ENCODE results near the gene KIF25.

Gene KIF25

DNA sequence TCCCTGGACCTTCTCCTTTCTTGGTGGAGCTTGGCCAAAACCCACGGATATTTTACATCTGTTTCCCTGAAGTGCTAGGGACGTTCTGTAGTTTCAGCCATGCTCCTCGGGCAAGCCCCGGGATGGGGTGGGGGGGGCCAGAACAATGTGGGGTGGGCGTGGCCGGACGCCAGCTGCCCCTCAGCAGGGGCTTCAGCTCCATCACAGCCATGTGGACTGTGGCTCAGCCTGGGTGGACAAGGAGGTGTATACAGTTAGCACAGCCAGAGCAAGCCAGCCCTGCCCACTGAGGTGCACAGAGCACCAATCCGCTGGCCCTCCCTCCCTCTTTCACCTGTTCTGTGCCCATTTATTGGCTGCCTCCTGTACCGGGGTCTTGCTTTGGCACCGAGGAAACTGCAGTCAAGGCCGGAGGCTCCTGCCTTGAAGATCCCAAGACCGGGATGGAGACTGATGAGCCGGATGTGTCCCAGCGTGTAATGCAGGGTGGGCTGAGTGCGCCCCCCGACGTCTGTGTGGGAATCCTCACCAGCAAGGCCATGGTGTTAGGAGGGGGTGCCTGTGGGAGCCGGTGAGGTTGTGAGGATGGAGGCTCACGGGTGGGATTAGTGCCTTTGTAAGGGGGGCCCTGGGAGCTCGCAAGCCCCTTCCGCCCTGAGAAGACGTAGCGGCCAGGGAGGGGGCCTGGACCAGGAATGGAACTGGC lies 53.6 kb downstream of the KIF25 start:
- DNase-seq (ENCODE audit: low spot score) = no peak

DNA sequence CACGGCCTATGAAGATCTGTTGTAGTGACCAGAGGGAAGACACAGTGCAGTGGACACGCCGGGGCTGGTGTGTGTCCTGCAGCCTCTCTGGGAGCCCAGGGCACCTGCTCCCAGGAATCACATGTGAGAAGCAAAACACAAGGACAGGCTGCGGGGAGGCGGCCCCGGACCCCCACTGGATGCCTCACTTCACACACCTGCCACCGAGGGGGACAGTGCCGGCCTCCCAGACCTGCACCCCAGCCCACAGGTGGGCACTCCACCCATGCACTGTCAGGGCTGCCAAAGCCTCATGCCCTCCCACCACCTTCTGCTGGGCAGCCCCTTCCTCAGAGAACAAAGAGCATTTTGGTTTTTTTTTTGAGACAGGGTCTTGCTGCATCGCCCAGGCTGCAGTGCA lies 54.2 kb downstream of the KIF25 start:
- DNase-seq (ENCODE audit: low spot score) = no peak

DNA sequence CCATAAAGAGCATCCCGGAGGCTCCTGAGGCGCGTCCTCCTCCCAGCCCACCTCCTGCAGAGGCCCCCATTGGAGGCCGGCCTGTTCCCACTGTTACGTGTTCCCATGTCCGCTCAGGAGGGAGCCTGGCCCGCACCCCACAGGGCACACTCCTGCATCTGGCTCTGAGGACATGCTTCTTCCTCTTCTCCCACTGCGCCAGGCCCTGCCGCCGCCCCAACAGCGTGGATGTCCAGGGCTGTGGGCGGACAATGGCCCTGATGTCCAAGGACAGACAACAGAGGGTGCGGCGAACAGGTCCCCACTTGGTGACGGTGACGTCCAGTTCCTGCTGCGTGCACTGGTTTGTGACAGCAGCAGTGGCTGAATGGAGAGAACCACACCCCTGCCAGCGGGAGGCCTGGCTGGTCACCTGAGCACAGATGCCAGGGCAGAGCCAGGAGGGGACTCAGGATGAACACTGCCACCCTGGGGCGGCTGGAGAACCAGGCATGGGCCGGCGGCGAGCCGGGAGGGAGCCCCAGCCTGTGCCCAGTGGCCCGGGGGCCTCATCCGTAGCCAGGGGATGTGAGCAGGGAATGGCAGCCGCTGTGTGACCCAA lies 54.9 kb downstream of the KIF25 start:
- DNase-seq (ENCODE audit: low spot score) = no peak

DNA sequence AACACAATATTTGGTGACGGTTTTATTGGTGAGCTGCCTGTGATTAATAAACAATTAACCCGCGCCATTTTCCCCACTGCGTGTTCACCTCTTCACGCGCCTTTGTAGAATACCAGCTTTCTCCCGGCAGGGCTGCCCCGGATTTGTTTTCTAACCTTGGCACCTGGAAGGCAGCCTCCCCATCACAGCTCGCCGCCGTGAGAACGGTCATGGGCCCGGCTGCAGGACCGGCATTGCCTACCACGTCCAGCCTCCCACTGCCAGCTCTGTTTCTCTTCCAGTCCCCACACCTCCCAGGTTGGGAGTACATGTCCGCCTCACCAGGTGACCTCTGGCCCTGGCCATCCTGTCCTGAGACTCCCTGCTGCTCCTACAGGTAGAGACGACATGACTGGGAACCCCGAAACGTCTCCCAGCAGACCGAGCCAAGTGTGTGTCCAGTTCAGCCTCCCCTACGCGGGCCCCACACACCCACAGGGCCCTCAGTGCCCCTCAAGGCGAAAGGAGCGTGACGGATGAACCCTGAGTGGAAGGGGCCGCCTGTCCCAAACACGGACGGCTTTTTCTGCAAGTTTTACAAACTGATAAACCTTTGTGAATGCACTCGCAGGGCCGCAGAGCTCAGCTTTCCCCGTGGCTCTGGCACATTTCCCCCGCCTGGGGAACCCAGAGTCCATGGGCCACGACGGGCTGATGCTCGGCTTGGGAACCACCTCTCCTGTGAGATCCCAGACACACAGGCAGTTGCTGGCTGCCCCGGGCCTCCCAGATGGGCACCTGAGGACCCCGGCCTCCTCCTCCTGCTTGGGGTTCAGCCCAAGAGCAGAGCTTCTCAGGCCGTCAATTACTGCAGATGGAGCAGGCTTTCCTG lies 55.9 kb downstream of the KIF25 start:
- no peak for DNase-seq (ENCODE audit: low spot score)

DNA sequence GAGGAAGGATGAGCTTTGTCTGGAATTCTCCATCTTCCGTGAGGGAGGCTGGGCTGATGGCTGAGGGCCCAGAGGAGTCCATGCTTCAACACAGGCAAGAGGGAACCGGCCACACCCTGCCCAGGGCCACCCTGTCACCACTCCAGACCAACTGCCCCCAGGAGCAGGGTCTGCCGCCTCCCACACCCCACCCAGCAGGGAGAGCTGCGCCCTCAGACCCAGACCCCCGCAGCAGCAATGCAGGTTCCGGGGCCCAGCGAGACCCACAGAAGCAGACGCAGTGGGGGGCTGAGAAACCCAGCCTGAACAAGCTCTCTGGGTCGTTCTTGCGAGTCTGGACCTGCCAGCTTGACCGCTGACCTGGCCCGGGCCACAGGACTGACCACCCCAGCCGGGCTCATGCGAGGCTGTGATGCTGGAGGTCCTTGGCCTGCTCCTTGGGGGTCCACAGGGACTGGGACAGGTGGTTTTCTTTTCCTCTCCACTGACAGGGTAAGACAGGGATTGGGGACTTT lies 56.5 kb downstream of the KIF25 start:
- no peak for DNase-seq (ENCODE audit: low spot score)

DNA sequence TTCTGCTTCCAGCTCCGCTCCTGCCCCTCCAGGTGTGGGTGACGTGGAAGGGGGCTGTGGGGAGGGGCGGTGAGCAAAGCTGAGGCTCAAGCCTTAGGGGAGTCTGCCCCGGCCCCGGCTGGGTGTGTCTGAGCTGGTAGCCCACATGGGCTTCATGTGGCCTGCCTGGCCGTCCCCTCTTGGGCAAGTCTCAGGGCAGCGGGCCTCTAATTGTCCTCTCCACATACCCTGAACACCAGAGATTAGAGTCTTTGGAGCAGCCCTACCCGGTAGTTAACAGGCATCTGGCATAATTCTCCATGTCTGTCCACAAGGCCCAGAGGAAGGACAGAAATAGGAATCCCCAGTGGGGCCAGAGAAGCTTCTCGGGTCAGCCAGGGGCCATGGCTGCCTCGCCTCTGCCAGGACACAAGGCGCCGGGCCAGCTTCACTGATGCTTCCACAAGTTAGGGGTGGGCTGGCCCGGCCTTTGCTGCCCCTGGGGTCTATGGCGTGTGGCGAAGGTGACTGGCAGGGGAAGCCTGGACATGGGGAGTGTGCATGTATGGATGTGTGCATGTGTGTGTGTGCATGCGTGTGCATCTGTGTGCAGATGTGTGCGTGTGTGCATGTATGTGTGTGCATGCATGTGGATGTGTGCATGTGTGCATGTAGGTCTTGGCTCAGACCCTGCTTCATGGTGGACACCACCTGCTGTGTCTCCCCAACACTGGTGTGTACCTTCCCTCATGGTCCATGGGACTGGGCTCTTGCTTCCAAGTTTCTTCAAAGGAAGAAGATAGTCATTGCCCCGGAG lies 57.5 kb downstream of the KIF25 start:
- DNase-seq (ENCODE audit: low spot score) = no peak

DNA sequence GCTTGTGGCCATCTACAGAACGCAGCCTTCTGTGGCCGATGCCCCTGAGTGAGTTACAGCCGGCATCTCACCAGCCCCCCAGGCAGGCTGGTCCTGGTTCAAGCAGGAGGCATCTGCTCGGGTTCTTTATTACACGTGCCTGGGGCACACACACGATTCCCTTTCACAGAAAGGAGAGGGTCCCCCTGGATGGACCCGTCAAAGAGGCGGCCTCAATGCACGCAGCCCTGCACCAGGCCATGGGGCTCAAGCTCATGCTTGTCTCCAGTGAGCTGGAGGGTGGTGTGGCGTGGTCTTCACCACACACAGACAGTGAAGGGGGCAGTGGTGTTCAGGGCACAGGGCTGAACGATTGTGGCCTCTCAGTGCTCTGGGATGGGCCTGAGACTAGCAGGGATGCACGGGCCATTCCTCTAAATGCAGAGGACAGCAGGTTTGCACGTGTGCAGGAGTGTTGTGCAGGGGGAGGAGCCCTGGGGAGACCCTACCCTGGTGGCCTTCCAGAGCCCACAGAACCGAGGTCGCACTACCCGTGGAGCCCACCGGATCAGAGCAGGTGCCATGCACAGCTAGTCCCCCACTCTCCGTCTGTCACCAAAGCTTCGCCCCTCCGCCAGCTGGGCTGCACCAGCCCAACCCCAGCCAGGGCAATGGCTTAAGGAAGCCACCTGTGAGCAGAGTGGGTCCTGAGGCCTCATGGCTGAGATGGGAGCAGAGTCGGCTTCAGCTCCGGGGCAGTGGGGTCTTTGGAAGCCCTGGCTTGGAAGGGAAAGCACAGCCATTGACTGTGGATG lies 58.4 kb downstream of the KIF25 start:
- DNase-seq (ENCODE audit: low spot score) = no peak

DNA sequence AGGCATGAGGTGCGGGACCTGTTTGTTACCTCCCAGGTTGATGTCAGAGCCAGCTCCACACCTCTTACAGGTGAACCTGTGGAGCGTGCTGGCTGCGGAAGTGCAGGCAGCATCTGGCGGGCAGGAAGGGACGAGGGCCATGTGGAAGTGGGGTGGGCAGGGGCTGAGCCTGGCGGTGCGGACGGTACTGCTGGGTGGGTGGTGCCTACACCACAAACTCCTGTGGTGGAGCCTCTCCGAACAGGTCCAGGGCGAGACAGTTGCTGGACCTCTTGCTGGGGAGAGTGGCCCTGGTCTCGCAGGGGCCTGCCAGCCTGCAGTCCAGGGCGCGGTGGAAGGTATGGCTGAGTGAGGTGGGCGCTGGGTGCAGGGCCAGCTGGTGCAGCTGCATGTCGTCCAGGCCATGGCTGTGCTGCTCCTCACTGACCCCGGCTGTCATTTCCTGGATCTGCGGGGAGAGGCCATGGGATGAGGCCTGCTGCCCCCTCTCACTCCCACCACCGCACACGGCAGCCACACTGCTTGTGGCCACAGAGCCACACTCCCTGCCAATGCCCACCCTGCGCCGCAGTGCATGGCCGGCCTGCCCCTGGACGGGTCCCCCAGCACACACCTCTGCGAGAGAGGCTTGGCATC lies 59.5 kb downstream of the KIF25 start:
- DNase-seq (ENCODE audit: low spot score) = no peak

DNA sequence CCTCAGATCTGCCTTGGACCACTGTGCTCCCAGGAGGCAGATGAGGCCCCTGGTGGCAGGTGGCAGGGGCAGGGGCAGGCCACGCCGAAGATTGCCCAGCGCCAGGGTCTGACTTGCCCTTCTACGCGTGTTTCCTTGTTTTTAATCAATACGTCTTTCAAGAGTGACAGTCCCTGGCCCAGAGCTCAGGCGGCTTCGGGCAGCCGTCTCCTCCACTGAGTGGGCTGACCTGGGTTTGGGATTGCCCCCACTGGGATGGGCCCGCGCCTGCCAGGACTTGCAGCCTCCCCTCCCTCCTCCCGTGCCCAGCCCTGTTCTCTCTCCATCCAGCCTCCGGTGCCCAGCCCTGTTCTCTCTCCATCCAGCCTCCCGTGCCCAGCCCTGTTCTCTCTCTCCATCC lies 60.4 kb downstream of the KIF25 start:
- no peak for DNase-seq (ENCODE audit: low spot score)

DNA sequence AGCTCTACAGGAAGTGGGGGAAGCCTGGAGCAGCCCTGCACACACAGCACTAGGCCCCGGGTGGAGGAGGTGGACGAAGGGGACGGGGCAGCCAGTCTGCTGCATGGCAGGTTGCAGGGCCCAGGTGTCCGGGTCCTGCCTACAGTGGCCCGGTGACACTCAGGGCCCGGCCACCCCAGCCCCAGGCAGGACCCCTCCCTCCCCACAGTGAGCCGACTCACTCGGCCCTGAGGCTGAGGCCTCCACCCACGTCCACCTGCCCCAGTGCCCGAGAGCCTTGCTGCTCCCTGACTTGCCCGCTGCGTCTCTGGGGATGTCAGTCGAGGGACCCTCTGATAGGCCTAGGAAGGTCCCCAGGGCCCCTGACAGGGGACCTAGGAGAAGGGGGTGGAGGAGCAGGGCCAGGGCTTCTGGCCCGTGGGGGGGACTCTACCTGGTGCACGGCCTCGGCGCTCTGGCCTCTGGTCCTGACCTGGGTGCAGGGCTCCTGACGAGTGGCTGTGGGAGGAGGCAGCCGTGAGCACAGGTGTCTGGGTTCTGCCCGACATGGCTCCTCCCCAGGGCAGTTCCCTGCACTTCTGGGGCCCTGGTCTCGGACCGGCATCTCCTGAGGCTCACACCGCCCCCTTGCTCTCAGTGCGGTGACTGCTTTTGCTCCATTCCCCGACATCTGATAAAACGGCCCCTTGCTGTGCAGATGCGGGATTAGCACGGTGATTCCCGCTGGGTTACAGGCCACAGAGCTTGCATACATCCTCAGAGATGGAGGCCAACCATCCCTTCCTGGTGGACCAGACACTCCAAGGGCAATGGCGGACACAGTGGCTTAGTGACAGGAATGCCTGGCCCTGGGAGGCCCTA lies 61.5 kb downstream of the KIF25 start:
- DNase-seq (ENCODE audit: low spot score) = no peak

DNA sequence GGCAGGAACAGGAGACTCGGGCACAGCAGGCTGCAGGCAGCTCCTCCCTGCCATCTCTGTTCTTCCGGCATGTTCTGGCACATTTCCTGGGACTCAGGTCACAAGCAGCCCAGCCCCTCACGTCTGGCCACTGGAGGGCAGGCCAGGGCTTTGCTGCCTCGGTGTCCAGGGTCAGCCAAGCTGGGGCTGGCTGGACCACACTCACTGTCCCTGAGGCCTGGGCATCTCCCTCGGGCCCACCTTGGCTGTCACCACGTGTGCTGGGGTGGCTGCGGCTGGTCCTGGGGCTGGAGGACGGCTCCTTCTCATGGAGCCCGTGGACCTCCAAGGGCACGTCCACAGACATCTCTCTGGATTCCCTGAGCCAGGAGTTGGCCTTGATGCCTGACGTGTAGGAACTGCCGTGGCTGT lies 63.1 kb downstream of the KIF25 start:
- DNase-seq (ENCODE audit: low spot score) = peak; percentile 70

DNA sequence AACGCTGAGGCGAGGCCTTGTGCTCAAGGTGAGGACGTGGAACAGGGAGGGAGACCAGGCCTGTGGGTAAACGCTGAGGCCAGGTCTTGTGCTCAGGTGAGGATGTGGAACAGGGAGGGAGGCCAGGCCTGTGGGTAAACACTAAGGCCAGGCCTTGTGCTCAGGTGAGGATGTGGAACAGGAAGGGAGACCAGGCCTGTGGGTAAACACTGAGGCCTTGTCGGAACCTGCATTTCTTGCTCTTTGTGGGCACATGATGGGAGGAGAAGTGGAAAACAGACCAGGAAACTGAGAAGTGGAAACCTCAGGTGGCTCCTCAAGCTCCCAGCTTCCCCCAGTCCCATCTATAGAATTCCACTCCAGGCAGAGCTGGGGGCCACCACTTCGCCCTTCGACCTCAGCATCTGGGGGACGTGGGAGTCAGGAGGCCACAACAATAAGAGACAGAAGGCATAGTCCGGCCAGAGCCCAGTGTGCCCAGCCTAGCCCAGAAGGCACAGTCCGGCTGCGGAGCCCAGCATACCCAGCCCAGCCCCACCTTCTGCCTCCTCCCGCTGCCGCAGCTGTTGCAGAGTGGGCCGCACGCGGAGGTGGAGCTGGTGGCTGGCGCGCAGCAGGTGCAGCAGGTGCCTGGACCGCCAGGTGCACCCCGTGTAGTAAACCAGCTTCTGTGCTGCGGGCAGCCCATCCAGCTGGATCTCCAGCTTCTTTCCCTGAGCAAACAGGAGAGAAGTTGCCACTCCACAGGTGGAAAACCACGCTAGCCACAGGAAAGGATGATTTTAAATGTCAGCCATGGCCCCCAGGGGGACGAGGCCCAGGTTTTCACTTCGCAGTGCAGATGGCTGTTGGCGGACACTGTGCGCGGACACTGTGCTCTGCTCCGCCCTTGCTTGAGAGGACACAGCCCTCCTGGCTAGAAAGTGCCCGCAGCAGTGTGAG lies 64.1 kb downstream of the KIF25 start:
- DNase-seq (ENCODE audit: low spot score) = no peak

DNA sequence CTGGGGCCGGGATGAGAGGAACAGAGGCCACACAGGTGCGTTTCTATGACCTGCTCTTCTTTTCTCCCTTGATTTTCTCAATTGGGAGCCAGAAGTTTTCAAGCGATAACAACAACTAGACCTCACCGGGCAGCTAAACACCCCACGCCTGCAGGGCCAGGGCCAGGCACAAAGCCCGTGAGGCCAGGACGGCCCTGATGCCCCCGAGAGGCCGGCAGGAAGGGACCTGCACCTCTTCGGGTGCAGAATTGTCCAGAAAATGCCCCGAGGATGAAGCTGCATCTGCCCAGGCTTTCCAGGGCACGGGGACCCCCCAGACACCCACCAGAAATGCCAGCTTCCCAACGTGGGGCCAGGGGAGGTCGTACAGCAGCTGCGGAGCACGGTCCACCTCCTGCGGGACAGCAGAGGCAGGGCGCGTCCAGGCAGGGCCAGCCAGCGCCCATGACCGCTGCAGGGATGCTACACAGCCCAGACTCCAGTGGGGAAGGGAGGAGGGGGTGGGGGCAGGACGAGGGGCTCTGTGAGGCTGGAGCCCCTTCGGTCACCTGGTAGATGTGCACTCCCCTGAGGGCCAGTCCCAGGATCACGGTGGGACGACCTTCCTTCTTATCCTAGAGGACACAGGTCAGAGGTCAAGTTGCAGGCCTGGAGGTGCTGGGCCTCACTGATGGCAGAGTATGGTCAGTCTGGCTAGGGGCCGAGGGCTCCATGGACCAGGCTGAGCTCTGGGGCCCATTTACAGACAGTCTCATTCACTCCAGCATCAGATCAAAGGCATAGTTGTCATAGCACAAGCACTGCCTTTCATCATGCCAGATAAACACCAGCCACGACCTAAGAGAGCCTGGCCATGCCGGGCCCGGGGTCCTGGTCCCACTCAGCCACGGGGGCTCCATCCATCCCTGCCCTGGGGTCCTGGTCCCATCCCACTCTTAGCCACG lies 65.1 kb downstream of the KIF25 start:
- DNase-seq (ENCODE audit: low spot score) = no peak

DNA sequence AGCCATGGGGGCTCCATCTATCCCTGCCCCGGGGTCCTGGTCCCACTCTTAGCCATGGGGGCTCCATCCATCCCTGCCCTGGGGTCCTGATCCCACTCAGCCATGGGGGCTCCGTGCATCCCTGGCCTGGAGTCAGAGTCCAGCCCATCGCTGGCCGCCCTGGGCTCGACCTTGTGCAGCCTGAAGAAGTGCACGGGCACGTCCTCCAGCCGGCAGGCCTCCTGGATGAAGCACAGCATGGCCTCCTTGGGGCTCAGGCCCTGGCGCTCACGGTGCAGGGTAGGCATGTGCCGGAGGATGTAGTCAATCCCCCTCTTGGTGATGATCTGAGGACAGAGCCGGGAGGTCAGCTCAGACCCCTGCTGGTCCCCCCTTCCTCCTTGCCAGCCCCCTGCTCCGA lies 66.0 kb downstream of the KIF25 start:
- DNase-seq (ENCODE audit: low spot score) = no peak

DNA sequence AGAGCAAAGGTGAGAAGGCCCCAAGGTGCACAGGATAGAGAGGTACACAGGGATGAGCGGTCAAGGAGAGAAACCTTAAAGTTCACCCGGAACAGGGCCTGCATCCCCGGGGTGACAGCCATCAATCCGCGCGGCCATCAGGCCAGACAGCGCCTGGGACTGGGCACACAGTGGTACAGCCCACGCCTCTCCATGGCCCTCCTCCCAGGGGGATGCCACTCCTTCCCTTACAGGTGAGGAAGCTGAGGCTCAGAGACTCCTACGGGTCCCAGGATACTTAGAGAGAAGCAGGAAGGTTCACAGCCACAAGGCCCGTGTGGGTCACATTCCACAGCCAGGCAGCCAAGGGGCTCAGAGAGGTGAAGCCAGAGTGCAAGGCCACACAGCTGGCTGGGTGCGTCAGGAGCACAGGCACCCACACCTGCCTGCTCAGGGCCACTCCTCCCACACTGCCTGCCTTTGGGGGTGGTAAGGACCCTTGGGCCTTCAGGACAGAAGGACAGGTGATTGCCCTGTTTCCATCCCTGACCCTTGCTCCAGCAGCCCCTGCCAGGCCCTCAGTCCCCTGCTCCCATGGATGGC lies 66.8 kb downstream of the KIF25 start:
- no peak for DNase-seq (ENCODE audit: low spot score)

DNA sequence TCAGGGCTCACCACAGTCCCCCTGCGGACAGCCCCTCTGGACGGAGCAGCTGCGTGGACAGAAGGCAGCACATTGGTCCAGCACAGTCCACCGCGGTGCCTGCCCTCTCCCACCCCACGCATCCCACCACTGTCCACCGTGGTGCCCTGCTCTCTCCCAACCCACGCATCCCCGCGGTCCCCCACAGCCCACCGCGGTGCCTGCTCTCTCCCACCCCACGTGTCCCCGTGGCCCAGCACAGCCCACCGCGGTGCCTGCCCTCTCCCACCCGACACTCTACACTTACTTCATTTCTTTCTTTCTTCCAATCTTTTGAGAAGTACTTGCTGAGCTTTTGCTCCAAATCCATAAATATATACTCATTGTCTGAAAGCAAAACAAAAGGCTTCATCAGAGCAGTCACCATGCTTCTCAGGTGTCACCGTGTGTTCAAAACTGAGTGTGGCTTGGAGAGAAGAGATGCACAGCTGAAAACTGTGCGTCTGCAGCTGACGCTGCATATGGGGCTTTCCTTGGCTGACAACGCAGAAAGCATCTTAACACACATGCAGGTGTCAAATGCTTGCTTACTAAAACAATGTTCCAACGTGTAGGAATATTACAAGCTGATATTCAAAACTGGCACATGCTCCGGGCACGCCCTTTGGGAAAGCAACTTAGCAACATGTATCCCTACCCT lies 69.7 kb downstream of the KIF25 start:
- DNase-seq (ENCODE audit: low spot score) = no peak

DNA sequence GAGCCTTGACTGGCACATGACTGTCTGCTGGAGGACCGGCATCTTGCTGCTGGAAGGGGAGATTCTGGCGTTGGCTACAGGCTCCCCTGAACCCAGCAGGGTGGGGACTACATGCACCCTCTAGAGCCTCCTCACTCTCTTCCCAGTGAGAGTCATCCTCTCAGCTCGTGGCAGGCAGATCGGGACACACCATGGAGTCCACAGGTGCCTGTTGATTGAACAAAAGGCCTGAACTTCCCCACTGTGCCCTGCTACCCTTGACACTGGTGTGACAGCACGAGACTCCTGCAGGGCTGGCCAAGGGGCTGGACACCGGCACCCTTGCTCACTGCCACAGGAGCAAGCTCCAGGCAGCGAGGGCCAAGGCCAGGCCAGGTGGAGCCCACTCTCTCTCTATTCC lies 73.3 kb downstream of the KIF25 start:
- DNase-seq (ENCODE audit: low spot score) = no peak

Data from HuH-7.5 (cell line).